HCT116 (cell line): ENCODE data around the gene CCDC120. TPM values are rescaled to one million over a fixed set of nuclear protein-coding genes. Genes with fewer than 3 reads are reported as not detected.

Source experiments
- ATAC-seq: fragments of 200-7000 bp; cut with Tn5 transposase; 2 replicates; pipeline ENCODE4 v1.9.1; 2020; ENCODE audit warnings: mild to moderate bottlenecking, moderate library complexity
- BruUV-seq: library from RNA; stranded (reverse); fragments of 400-500 nt; replicated peaks from 2 replicates; lab custom pipeline; 2021; lab: Mats Ljungman, UMichigan
- CTCF ChIA-PET: fragments of 300-600 bp; sonication (Branson Sonifier 250); formaldehyde crosslinking; loops from one replicate; lab custom pipeline; 2021; ENCODE audit warnings: antibody characterized with exemption; lab: Charles Lee
- POLR2A ChIA-PET: fragments of 300-600, 350-600 bp; sonication (Branson Sonifier 250); formaldehyde crosslinking; loops from one replicate; lab custom pipeline; 2021; ENCODE audit warnings: antibody characterized with exemption; lab: Charles Lee
- RAD21 ChIA-PET, 2 experiments: fragments of 300-600 bp; sonication (Branson Sonifier 250); formaldehyde crosslinking; loops; one replicate each; lab custom pipeline; 2023; ENCODE audit warnings: low total read pairs in 2 of 2; ENCODE audit not compliant: uncharacterized antibody in 2 of 2, unreplicated experiment in 2 of 2, low non-redundant PET in 1 of 2; lab: Charles Lee
- DNase-seq: peaks from one replicate; pipeline ENCODE4 v3.0.0-alpha.2; 2010; ENCODE audit warnings: low read depth, low spot score
- H2AFZ ChIP-seq: fragments of 200-600 bp; shearing (Covaris generic), sonication (generic); 2 replicates; pipeline ENCODE4 v1.6.1; 2017; ENCODE audit warnings: low read depth, mixed run types, mixed read lengths, antibody characterized with exemption, low read length; ENCODE audit not compliant: poor library complexity, severe bottlenecking
- H3K27ac ChIP-seq: 2 replicates; pipeline ENCODE4 v1.5.1; 2012; ENCODE audit warnings: low read depth, low read length
- H3K27me3 ChIP-seq: fragments of 200-600 bp; sonication (generic); 2 replicates; pipeline ENCODE4 v1.6.1; 2016; ENCODE audit warnings: mixed run types, low read length, mixed read lengths; ENCODE audit not compliant: insufficient read depth
- H3K36me3 ChIP-seq, 2 experiments: fragments of 200-500 bp in 1 of 2; fragments of 200-600 bp in 1 of 2; sonication (Bioruptor generic) in 1 of 2; sonication (generic) in 1 of 2; 2 replicates each; pipeline versions ENCODE4 v1.5.1 to v1.6.1; 2014 to 2016; ENCODE audit warnings: low read length in 2 of 2, inconsistent platforms in 1 of 2, mixed read lengths in 1 of 2, mixed run types in 1 of 2; ENCODE audit not compliant: insufficient read depth in 2 of 2, control insufficient read depth in 1 of 2
- H3K4me1 ChIP-seq, 2 experiments: fragments of 200-600 bp in 1 of 2; sonication (generic) in 1 of 2; 2 replicates each; pipeline versions ENCODE4 v1.5.1 to v1.6.1; 2012 to 2017; ENCODE audit warnings: low read length in 2 of 2, inconsistent platforms in 1 of 2, mild to moderate bottlenecking in 1 of 2, mixed read lengths in 1 of 2, mixed run types in 1 of 2, moderate library complexity in 1 of 2; ENCODE audit not compliant: insufficient read depth in 2 of 2, control insufficient read depth in 1 of 2
- H3K4me2 ChIP-seq: fragments of 200-600 bp; sonication (generic); 2 replicates; pipeline ENCODE4 v1.6.1; 2017; ENCODE audit warnings: mixed run types, low read length, mixed read lengths
- H3K4me3 ChIP-seq, 2 experiments: fragments of 200-600 bp in 1 of 2; sonication (generic) in 1 of 2; replicated peaks in 1 of 2; 2 replicates each; pipeline ENCODE4 v1.5.1; 2011 to 2016; ENCODE audit warnings: low read length in 2 of 2, control low read depth in 1 of 2, low read depth in 1 of 2, mild to moderate bottlenecking in 1 of 2, mixed read lengths in 1 of 2, mixed run types in 1 of 2
- H3K79me2 ChIP-seq: fragments of 200-600 bp; sonication (generic); 2 replicates; pipeline ENCODE4 v1.6.1; 2017; ENCODE audit warnings: mild to moderate bottlenecking, mixed run types, low read length, moderate library complexity, mixed read lengths; ENCODE audit not compliant: insufficient read depth
- H3K9ac ChIP-seq: fragments of 200-600 bp; sonication (generic); 2 replicates; pipeline ENCODE4 v1.6.1; 2016; ENCODE audit warnings: low read length, mixed read lengths
- H3K9me2 ChIP-seq: fragments of 200-600 bp; sonication (generic), shearing (Covaris generic); 2 replicates; pipeline ENCODE4 v1.6.1; 2017; ENCODE audit warnings: mixed run types, mild to moderate bottlenecking, moderate library complexity; ENCODE audit not compliant: insufficient read depth
- H3K9me3 ChIP-seq, 2 experiments: fragments of 200-500 bp in 1 of 2; fragments of 200-600 bp in 1 of 2; sonication (Bioruptor generic) in 1 of 2; sonication (generic) in 1 of 2; 2 replicates each; pipeline ENCODE4 v1.6.1; 2014 to 2017; ENCODE audit warnings: low read length in 2 of 2, mixed read lengths in 2 of 2, inconsistent platforms in 1 of 2, low read depth in 1 of 2, mild to moderate bottlenecking in 1 of 2, mixed run types in 1 of 2, moderate library complexity in 1 of 2; ENCODE audit not compliant: control insufficient read depth in 1 of 2, insufficient read depth in 1 of 2
- H4K20me1 ChIP-seq: fragments of 200-600 bp; sonication (generic), shearing (Covaris generic); 2 replicates; pipeline ENCODE4 v1.6.1; 2017; ENCODE audit warnings: mixed run types, mild to moderate bottlenecking, moderate library complexity; ENCODE audit not compliant: insufficient read depth
- CEBPB ChIP-seq: IDR thresholded peaks from 2 replicates; pipeline ENCODE4 v1.6.1; 2012; ENCODE audit warnings: low read depth
- EGR1 ChIP-seq: IDR thresholded peaks from 2 replicates; pipeline ENCODE4 v1.6.1; 2012; ENCODE audit warnings: low read depth
- ELF1 ChIP-seq: IDR thresholded peaks from 2 replicates; pipeline ENCODE4 v1.6.1; 2012; ENCODE audit warnings: low read depth, borderline replicate concordance
- EZH2phosphoT487 ChIP-seq: fragments of 200-600 bp; IDR thresholded peaks from 2 replicates; pipeline ENCODE4 v1.6.1; 2018; ENCODE audit warnings: antibody characterized with exemption, borderline replicate concordance
- JUND ChIP-seq: IDR thresholded peaks from 2 replicates; pipeline ENCODE4 v1.6.1; 2012
- POLR2A ChIP-seq: IDR thresholded peaks from 2 replicates; pipeline ENCODE4 v1.7.0; 2011; ENCODE audit warnings: borderline replicate concordance; ENCODE audit not compliant: insufficient read depth, insufficient read length; ENCODE audit errors: extremely low read depth
- POLR2AphosphoS5 ChIP-seq: IDR thresholded peaks from 2 replicates; pipeline ENCODE4 v1.6.1; 2011; ENCODE audit warnings: mild to moderate bottlenecking, low read depth, low read length, moderate library complexity
- RAD21 ChIP-seq: IDR thresholded peaks from 2 replicates; pipeline ENCODE4 v1.6.1; 2012; ENCODE audit warnings: low read depth, mild to moderate bottlenecking
- SIN3A ChIP-seq: IDR thresholded peaks from 2 replicates; pipeline ENCODE4 v1.6.1; 2012; ENCODE audit warnings: low read depth
- SP1 ChIP-seq: IDR thresholded peaks from 2 replicates; pipeline ENCODE4 v1.6.1; 2012; ENCODE audit warnings: low read depth
- SRF ChIP-seq: IDR thresholded peaks from 2 replicates; pipeline ENCODE4 v1.6.1; 2012; ENCODE audit warnings: low read depth
- TCF7L2 ChIP-seq: IDR thresholded peaks from 2 replicates; pipeline ENCODE4 v1.7.0; 2011; ENCODE audit warnings: borderline replicate concordance, inconsistent platforms; ENCODE audit not compliant: insufficient read depth, insufficient read length; ENCODE audit errors: extremely low read depth
- YY1 ChIP-seq: IDR thresholded peaks from 2 replicates; pipeline ENCODE4 v1.6.1; 2011; ENCODE audit warnings: low read length, low read depth, moderate library complexity, mild to moderate bottlenecking; ENCODE audit not compliant: insufficient replicate concordance; ENCODE audit errors: extremely low read depth
- ZFX ChIP-seq: fragments of 450-650 bp; IDR thresholded peaks from 2 replicates; pipeline ENCODE4 v1.6.1; 2017
- ZNF274 ChIP-seq: fragments of 200-500 bp; sonication (Bioruptor generic); IDR thresholded peaks from 2 replicates; pipeline ENCODE4 v1.6.1; 2014; ENCODE audit warnings: mild to moderate bottlenecking, low read depth, low read length, inconsistent platforms
- intact Hi-C: fragments of 100-400 bp; cut with micrococcal nuclease; formaldehyde crosslinking; loops from 2 replicates; pipeline ENCODE4 v1.10.0; 2022
- total RNA-seq: library from RNA; stranded (reverse); gene quantifications from one replicate; pipeline ENCODE4 v1.2.1, GENCODE V29; 2021; ENCODE audit not compliant: unreplicated experiment
- TF ChIP-seq, protein P1 (sequence below): IDR thresholded peaks from 2 replicates; pipeline ENCODE4 v1.6.1; 2012
- TF ChIP-seq, protein P2 (sequence below), 3 experiments: fragments of 200-600 bp in 1 of 3; sonication (generic) in 1 of 3; IDR thresholded peaks in 2 of 3; conservative IDR thresholded peaks in 1 of 3; 2 replicates each; pipeline ENCODE4 v1.5.1; 2012 to 2017; ENCODE audit warnings: low read depth in 2 of 3, low read length in 2 of 3, antibody characterized with exemption in 1 of 3, borderline replicate concordance in 1 of 3, control low read depth in 1 of 3, mild to moderate bottlenecking in 1 of 3, mixed read lengths in 1 of 3, mixed run types in 1 of 3, moderate library complexity in 1 of 3; ENCODE audit not compliant: insufficient read depth in 1 of 3
- TF ChIP-seq, protein P3 (sequence below): IDR thresholded peaks from 2 replicates; pipeline ENCODE4 v1.6.1; 2012
- TF ChIP-seq, protein P4 (sequence below): IDR thresholded peaks from 2 replicates; pipeline ENCODE4 v1.6.1; 2012; ENCODE audit warnings: low read depth

The CCDC120 gene
- total RNA-seq, 1 experiment from 2014 or later = 13.5 TPM

GRCh38 chrX:49108641-49109040 lies 49.8 kb downstream of the CCDC120 start:
- RAD21 ChIA-PET = no interaction called here
- intact Hi-C loops = no loop called here
- no TSS peak for BruUV-seq

More at GRCh38 chrX:49108641-49109040, 49.8 kb downstream of the CCDC120 start:
- Histone ChIP-seq H4K20me1 (no peaks in the 10 kb centered on the region), H3K4me3 (no peak overlapping the region)
- TF ChIP-seq, protein P1, sequence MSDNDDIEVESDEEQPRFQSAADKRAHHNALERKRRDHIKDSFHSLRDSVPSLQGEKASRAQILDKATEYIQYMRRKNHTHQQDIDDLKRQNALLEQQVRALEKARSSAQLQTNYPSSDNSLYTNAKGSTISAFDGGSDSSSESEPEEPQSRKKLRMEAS = no peak
- no peak for TF ChIP-seq ZNF274
- no peak for TF ChIP-seq ZFX
- no peak for TF ChIP-seq TCF7L2
- TF ChIP-seq POLR2AphosphoS5 = no peak
- TF ChIP-seq RAD21 = no peak
- TF ChIP-seq ELF1 = no peak
- no peak for TF ChIP-seq SP1
- no peak for TF ChIP-seq EZH2phosphoT487
- TF ChIP-seq CEBPB = no peak
- TF ChIP-seq JUND = no peak
- TF ChIP-seq POLR2A = no peak
- TF ChIP-seq SRF = no peak
- TF ChIP-seq, protein P2, sequence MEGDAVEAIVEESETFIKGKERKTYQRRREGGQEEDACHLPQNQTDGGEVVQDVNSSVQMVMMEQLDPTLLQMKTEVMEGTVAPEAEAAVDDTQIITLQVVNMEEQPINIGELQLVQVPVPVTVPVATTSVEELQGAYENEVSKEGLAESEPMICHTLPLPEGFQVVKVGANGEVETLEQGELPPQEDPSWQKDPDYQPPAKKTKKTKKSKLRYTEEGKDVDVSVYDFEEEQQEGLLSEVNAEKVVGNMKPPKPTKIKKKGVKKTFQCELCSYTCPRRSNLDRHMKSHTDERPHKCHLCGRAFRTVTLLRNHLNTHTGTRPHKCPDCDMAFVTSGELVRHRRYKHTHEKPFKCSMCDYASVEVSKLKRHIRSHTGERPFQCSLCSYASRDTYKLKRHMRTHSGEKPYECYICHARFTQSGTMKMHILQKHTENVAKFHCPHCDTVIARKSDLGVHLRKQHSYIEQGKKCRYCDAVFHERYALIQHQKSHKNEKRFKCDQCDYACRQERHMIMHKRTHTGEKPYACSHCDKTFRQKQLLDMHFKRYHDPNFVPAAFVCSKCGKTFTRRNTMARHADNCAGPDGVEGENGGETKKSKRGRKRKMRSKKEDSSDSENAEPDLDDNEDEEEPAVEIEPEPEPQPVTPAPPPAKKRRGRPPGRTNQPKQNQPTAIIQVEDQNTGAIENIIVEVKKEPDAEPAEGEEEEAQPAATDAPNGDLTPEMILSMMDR (IDR thresholded peaks at IDR 0.05 in 2 of 3, conservative IDR thresholded peaks at IDR 0.05 in 1 of 3; ENCODE audit: borderline replicate concordance in 1 of 3, insufficient read depth in 1 of 3, low read depth in 2 of 3, low read length in 2 of 3) = no peak
- TF ChIP-seq, protein P3, sequence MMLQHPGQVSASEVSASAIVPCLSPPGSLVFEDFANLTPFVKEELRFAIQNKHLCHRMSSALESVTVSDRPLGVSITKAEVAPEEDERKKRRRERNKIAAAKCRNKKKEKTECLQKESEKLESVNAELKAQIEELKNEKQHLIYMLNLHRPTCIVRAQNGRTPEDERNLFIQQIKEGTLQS = no peak
- no peak for TF ChIP-seq YY1
- TF ChIP-seq, protein P4, sequence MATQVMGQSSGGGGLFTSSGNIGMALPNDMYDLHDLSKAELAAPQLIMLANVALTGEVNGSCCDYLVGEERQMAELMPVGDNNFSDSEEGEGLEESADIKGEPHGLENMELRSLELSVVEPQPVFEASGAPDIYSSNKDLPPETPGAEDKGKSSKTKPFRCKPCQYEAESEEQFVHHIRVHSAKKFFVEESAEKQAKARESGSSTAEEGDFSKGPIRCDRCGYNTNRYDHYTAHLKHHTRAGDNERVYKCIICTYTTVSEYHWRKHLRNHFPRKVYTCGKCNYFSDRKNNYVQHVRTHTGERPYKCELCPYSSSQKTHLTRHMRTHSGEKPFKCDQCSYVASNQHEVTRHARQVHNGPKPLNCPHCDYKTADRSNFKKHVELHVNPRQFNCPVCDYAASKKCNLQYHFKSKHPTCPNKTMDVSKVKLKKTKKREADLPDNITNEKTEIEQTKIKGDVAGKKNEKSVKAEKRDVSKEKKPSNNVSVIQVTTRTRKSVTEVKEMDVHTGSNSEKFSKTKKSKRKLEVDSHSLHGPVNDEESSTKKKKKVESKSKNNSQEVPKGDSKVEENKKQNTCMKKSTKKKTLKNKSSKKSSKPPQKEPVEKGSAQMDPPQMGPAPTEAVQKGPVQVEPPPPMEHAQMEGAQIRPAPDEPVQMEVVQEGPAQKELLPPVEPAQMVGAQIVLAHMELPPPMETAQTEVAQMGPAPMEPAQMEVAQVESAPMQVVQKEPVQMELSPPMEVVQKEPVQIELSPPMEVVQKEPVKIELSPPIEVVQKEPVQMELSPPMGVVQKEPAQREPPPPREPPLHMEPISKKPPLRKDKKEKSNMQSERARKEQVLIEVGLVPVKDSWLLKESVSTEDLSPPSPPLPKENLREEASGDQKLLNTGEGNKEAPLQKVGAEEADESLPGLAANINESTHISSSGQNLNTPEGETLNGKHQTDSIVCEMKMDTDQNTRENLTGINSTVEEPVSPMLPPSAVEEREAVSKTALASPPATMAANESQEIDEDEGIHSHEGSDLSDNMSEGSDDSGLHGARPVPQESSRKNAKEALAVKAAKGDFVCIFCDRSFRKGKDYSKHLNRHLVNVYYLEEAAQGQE = no peak
- TF ChIP-seq EGR1 = no peak
- no peak for TF ChIP-seq SIN3A
- TF ChIP-seq, all 23 proteins: peak for 0
- no peak overlapping the region for H3K4me2 ChIP-seq
- ChIA-PET POLR2A (no interaction called here), CTCF (no interaction called here)
- peaks cover 0 to 2% of the 10 kb centered on the region in 2 experiments; a peak in 2 of 4 replicates for H3K36me3 ChIP-seq
- ATAC-seq (no peak), DNase-seq (no peak)
- no peak overlapping the region for H3K9ac ChIP-seq
- H3K79me2 ChIP-seq = no peaks in the 10 kb centered on the region
- no peak overlapping the region for H3K27ac ChIP-seq
- H3K4me1 ChIP-seq = no peaks in the 10 kb centered on the region
- H3K9me3 ChIP-seq = no peaks in the 10 kb centered on the region
- no peaks in the 10 kb centered on the region for H3K27me3 ChIP-seq
- no peak overlapping the region for H2AFZ ChIP-seq
- no peaks in the 10 kb centered on the region for H3K9me2 ChIP-seq
